ENCODE results near the gene LILRB5.

DNA sequence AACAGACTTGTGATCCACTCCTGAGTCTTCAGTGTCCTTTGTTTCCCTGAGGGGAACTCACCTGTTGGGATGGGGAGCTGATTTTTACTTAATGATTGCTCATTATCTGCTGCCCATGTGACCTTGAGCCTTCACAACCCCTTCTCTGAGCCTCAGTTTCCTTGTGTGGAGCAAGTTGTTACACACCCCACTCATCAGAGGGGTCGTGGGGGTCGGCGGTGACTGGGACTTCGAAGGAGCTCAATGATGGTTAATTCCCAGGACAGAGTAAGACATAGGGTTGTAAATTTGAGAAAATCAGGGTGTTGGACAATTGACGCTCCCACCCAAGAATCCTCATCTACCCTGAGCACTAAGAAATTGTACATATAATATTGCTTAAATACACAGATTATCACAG lies 42.4 kb upstream of the LILRB5 start:
- TF ChIP-seq, protein P1, sequence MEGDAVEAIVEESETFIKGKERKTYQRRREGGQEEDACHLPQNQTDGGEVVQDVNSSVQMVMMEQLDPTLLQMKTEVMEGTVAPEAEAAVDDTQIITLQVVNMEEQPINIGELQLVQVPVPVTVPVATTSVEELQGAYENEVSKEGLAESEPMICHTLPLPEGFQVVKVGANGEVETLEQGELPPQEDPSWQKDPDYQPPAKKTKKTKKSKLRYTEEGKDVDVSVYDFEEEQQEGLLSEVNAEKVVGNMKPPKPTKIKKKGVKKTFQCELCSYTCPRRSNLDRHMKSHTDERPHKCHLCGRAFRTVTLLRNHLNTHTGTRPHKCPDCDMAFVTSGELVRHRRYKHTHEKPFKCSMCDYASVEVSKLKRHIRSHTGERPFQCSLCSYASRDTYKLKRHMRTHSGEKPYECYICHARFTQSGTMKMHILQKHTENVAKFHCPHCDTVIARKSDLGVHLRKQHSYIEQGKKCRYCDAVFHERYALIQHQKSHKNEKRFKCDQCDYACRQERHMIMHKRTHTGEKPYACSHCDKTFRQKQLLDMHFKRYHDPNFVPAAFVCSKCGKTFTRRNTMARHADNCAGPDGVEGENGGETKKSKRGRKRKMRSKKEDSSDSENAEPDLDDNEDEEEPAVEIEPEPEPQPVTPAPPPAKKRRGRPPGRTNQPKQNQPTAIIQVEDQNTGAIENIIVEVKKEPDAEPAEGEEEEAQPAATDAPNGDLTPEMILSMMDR (conservative IDR thresholded peaks at IDR 0.05): no peak
- no peak for TF ChIP-seq ZFX (IDR thresholded peaks at IDR 0.05)

Measured in C4-2B (cell line).